ENCODE data around the gene UBN1.

GRCh38 chr16:4904108-4904941 is 57.0 kb downstream of the UBN1 start:
- TF ChIP-seq EZH2 (IDR thresholded peaks at IDR 0.05; ENCODE audit: low read length, unreplicated experiment) (no peak), CTCF (conservative IDR thresholded peaks at IDR 0.05; ENCODE audit: low read depth, low read length) (no peak)

Measured in PC-3 (cell line).